HEK293 (cell line): Measurements from ENCODE around the gene TMEM39B.

ENCODE experiments used
- KLF1 ChIP-seq: fragments of 450-650 bp; formaldehyde crosslinking; IDR thresholded peaks from 2 replicates; pipeline ENCODE4 v1.5.1; 2016; ENCODE audit warnings: missing biosample characterization, missing genetic modification characterization
- SP2 ChIP-seq: fragments of 450-650 bp; formaldehyde crosslinking; IDR thresholded peaks from 2 replicates; pipeline ENCODE4 v1.5.1; 2016; ENCODE audit warnings: missing biosample characterization, missing genetic modification characterization
- ZEB2 ChIP-seq: fragments of 450-650 bp; formaldehyde crosslinking; IDR thresholded peaks from 2 replicates; pipeline ENCODE4 v1.5.1; 2016; ENCODE audit warnings: missing biosample characterization, missing genetic modification characterization
- ZIC2 ChIP-seq: fragments of 450-650 bp; formaldehyde crosslinking; IDR thresholded peaks from 2 replicates; pipeline ENCODE4 v1.5.1; 2016; ENCODE audit warnings: missing biosample characterization, missing genetic modification characterization
- ZNF10 ChIP-seq: fragments of 450-650 bp; formaldehyde crosslinking; IDR thresholded peaks from 2 replicates; pipeline ENCODE4 v1.5.1; 2017; ENCODE audit warnings: missing biosample characterization, missing genetic modification characterization
- ZNF223 ChIP-seq: fragments of 450-650 bp; formaldehyde crosslinking; IDR thresholded peaks from 2 replicates; pipeline ENCODE4 v1.5.1; 2016; ENCODE audit warnings: missing biosample characterization, missing genetic modification characterization
- ZNF324 ChIP-seq: fragments of 450-650 bp; formaldehyde crosslinking; IDR thresholded peaks from 2 replicates; pipeline ENCODE4 v1.5.1; 2016; ENCODE audit warnings: missing biosample characterization, missing genetic modification characterization
- ZNF398 ChIP-seq: fragments of 450-650 bp; formaldehyde crosslinking; IDR thresholded peaks from 2 replicates; pipeline ENCODE4 v1.5.1; 2017; ENCODE audit warnings: missing biosample characterization, missing genetic modification characterization
- ZNF449 ChIP-seq: fragments of 450-650 bp; formaldehyde crosslinking; IDR thresholded peaks from 2 replicates; pipeline ENCODE4 v1.5.1; 2017; ENCODE audit warnings: missing biosample characterization, mild to moderate bottlenecking, missing genetic modification characterization, moderate library complexity
- ZNF629 ChIP-seq: fragments of 450-650 bp; formaldehyde crosslinking; IDR thresholded peaks from 2 replicates; pipeline ENCODE4 v1.5.1; 2017; ENCODE audit warnings: missing biosample characterization, missing genetic modification characterization
- ZNF639 ChIP-seq: fragments of 450-650 bp; formaldehyde crosslinking; IDR thresholded peaks from 2 replicates; pipeline ENCODE4 v1.5.1; 2016; ENCODE audit warnings: missing biosample characterization, missing genetic modification characterization
- TF ChIP-seq, protein P1 (sequence below): fragments of 450-650 bp; formaldehyde crosslinking; IDR thresholded peaks from 2 replicates; pipeline ENCODE4 v1.5.1; 2016; ENCODE audit warnings: missing biosample characterization, missing genetic modification characterization
- TF ChIP-seq, protein P2 (sequence below): sonication (generic); formaldehyde crosslinking; IDR thresholded peaks from 2 replicates; pipeline ENCODE4 v1.8.1; 2022; ENCODE audit warnings: mild to moderate bottlenecking, moderate library complexity, missing genetic modification reagents

DNA sequence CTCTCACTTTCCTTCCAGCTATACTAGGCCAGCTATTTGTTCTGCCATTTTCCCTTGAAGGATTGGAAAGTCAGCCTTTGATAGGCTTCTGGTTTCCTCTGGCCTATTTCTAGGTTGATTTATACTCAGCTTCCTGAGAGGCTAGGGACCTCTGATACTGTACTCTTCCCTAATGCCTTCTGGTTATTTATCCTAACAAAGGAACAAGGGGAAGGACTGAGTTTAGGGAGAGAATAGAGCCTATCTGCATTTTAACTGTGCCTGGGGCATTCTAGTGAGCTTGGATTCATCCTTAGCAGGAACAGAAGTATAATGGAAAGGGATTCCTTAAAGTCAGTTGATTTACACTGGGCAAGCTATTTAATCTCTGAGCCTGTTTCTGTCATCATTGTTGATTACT is 11.8 kb upstream of the TMEM39B start:
- TF ChIP-seq ZNF398 (tag by site-specific recombination): no peak
- TF ChIP-seq SP2 (tag by site-specific recombination): no peak
- TF ChIP-seq ZIC2: no peak
- no peak for TF ChIP-seq ZEB2 (tag by site-specific recombination)
- no peak for TF ChIP-seq ZNF10
- TF ChIP-seq ZNF629: no peak
- TF ChIP-seq ZNF324 (tag by site-specific recombination): no peak
- TF ChIP-seq KLF1 (tag by site-specific recombination): no peak
- TF ChIP-seq, protein P1, sequence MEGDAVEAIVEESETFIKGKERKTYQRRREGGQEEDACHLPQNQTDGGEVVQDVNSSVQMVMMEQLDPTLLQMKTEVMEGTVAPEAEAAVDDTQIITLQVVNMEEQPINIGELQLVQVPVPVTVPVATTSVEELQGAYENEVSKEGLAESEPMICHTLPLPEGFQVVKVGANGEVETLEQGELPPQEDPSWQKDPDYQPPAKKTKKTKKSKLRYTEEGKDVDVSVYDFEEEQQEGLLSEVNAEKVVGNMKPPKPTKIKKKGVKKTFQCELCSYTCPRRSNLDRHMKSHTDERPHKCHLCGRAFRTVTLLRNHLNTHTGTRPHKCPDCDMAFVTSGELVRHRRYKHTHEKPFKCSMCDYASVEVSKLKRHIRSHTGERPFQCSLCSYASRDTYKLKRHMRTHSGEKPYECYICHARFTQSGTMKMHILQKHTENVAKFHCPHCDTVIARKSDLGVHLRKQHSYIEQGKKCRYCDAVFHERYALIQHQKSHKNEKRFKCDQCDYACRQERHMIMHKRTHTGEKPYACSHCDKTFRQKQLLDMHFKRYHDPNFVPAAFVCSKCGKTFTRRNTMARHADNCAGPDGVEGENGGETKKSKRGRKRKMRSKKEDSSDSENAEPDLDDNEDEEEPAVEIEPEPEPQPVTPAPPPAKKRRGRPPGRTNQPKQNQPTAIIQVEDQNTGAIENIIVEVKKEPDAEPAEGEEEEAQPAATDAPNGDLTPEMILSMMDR (tag by site-specific recombination): no peak
- TF ChIP-seq, protein P2, sequence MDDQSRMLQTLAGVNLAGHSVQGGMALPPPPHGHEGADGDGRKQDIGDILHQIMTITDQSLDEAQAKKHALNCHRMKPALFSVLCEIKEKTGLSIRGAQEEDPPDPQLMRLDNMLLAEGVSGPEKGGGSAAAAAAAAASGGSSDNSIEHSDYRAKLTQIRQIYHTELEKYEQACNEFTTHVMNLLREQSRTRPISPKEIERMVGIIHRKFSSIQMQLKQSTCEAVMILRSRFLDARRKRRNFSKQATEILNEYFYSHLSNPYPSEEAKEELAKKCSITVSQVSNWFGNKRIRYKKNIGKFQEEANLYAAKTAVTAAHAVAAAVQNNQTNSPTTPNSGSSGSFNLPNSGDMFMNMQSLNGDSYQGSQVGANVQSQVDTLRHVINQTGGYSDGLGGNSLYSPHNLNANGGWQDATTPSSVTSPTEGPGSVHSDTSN (CRISPR knock-in tag): no peak
- no peak for TF ChIP-seq ZNF449 (tag by site-specific recombination)
- no peak for TF ChIP-seq ZNF639
- no peak for TF ChIP-seq ZNF223 (tag by site-specific recombination)
